K562 (cell line): ENCODE results near the gene RAD21L1. TPM values are rescaled to one million over a fixed set of nuclear protein-coding genes. Genes with fewer than 3 reads are reported as not detected.

ENCODE experiments used
- ATAC-seq: fragments of 200-7000 bp; cut with Tn5 transposase; 3 replicates; pipeline ENCODE4 v1.9.1; 2020; ENCODE audit warnings: moderate library complexity
- BruUV-seq: library from RNA; stranded (reverse); fragments of 400-500 nt; replicated peaks from 2 replicates; lab custom pipeline; 2021; lab: Mats Ljungman, UMichigan
- CTCF ChIA-PET: fragments of 300-600 bp; formaldehyde crosslinking; extraction: SDS; loops from one replicate; lab custom pipeline; 2021; ENCODE audit warnings: low intra/inter-chr PET ratio; lab: Yijun Ruan, JAX
- POLR2A ChIA-PET: fragments of 300-600, 350-650 bp; sonication (Branson Sonifier 250); formaldehyde crosslinking; extraction: SDS; loops from one replicate; lab custom pipeline; 2021; ENCODE audit warnings: antibody characterized with exemption, inconsistent platforms; lab: Yijun Ruan, JAX
- DNase-seq, 4 experiments: peaks; one replicate each; pipeline versions ENCODE4 v3.0.0 to v3.0.0-alpha.2; 2011 to 2018; ENCODE audit warnings: low spot score in 3 of 4, mixed read lengths in 3 of 4; ENCODE audit errors: extremely low read depth in 1 of 4
- FAIRE-seq: peaks from 2 replicates; lab custom pipeline; 2011; peaks lifted over from hg19 to GRCh38; lab: Jason Lieb, UNC
- H2AFZ ChIP-seq: 2 replicates; pipeline ENCODE4 v1.6.0; 2011; ENCODE audit warnings: low read depth, low read length, control low read depth, inconsistent platforms
- H3K27ac ChIP-seq: fragments of 200-600 bp; 3 replicates; pipeline ENCODE4 v1.8.0; 2011; ENCODE audit warnings: low read depth, mild to moderate bottlenecking, control low read depth, inconsistent platforms, low read length, moderate library complexity, mixed read lengths; ENCODE audit errors: extremely low read depth
- H3K27me3 ChIP-seq, 2 experiments: fragments of 300-600 bp in 1 of 2; 2 replicates in 1 of 2; 3 replicates in 1 of 2; pipeline versions ENCODE4 v1.6.0 to v1.8.0; 2011; ENCODE audit warnings: inconsistent platforms in 2 of 2, low read length in 2 of 2, mild to moderate bottlenecking in 1 of 2, mixed read lengths in 1 of 2, moderate library complexity in 1 of 2; ENCODE audit not compliant: control insufficient read depth in 2 of 2, insufficient read depth in 2 of 2
- H3K36me3 ChIP-seq: fragments of 300-600 bp; 3 replicates; pipeline ENCODE4 v1.8.0; 2011; ENCODE audit warnings: mild to moderate bottlenecking, low read length, inconsistent platforms; ENCODE audit not compliant: control insufficient read depth, insufficient read depth
- H3K4me1 ChIP-seq, 2 experiments: fragments of 200-600 bp in 1 of 2; replicated peaks in 1 of 2; 2 replicates in 1 of 2; 3 replicates in 1 of 2; pipeline versions ENCODE4 v1.5.1 to v1.8.0; 2011; ENCODE audit warnings: inconsistent platforms in 2 of 2, low read length in 2 of 2, mild to moderate bottlenecking in 1 of 2, mixed read lengths in 1 of 2, moderate library complexity in 1 of 2; ENCODE audit not compliant: control insufficient read depth in 2 of 2, insufficient read depth in 2 of 2
- H3K4me2 ChIP-seq: 2 replicates; pipeline ENCODE4 v1.6.1; 2011; ENCODE audit warnings: low read length, control low read depth, inconsistent platforms, mixed read lengths; ENCODE audit not compliant: insufficient read depth
- H3K4me3 ChIP-seq: fragments of 200-600 bp; sonication (generic), shearing (Covaris generic); 2 replicates; pipeline ENCODE4 v1.5.1; 2016; ENCODE audit warnings: control low read depth, inconsistent platforms
- H3K79me2 ChIP-seq: fragments of 200-600 bp; 3 replicates; pipeline ENCODE4 v1.8.0; 2011; ENCODE audit warnings: low read length, inconsistent platforms; ENCODE audit not compliant: control insufficient read depth, insufficient read depth
- H3K9ac ChIP-seq, 2 experiments: 2 replicates each; pipeline versions ENCODE4 v1.6.0 to v1.6.1; 2011; ENCODE audit warnings: low read depth in 2 of 2, low read length in 2 of 2, control low read depth in 1 of 2, inconsistent platforms in 1 of 2, mild to moderate bottlenecking in 1 of 2, mixed read lengths in 1 of 2; ENCODE audit not compliant: insufficient read depth in 1 of 2
- H3K9me1 ChIP-seq: one replicate; pipeline ENCODE4 v1.6.0; 2011; ENCODE audit warnings: inconsistent platforms, mild to moderate bottlenecking, low read length, moderate library complexity; ENCODE audit not compliant: control insufficient read depth, insufficient read depth
- H3K9me3 ChIP-seq: replicated peaks from 2 replicates; pipeline ENCODE4 v1.5.1; 2011; ENCODE audit warnings: low read depth, low read length, inconsistent platforms; ENCODE audit not compliant: control insufficient read depth, insufficient read depth
- H4K20me1 ChIP-seq: replicated peaks from 2 replicates; pipeline ENCODE4 v1.6.1; 2011; ENCODE audit warnings: low read length, inconsistent platforms, mixed read lengths; ENCODE audit not compliant: control insufficient read depth, insufficient read depth
- HNRNPK ChIP-seq: fragments of 200-400 bp; formaldehyde crosslinking; IDR thresholded peaks from one replicate; pipeline ENCODE4 v1.6.1; 2018; ENCODE audit warnings: mild to moderate bottlenecking, low read depth, low read length; ENCODE audit not compliant: poor library complexity, severe bottlenecking
- JUNB ChIP-seq: fragments of 450-650 bp; formaldehyde crosslinking; conservative IDR thresholded peaks from 2 replicates; pipeline ENCODE4 v1.4.0; 2020; ENCODE audit warnings: mild to moderate bottlenecking
- PCBP1 ChIP-seq: fragments of 200-400 bp; formaldehyde crosslinking; IDR thresholded peaks from 2 replicates; pipeline ENCODE4 v1.6.1; 2018; ENCODE audit warnings: mild to moderate bottlenecking, low read depth, low read length; ENCODE audit not compliant: poor library complexity, severe bottlenecking
- PHF8 ChIP-seq: fragments of 200-600 bp; sonication (generic); IDR thresholded peaks from 2 replicates; pipeline ENCODE4 v1.6.1; 2012; ENCODE audit warnings: mixed run types, mild to moderate bottlenecking, inconsistent platforms, low read length, moderate library complexity, borderline replicate concordance
- SAP30 ChIP-seq: fragments of 200-600 bp; sonication (generic); IDR thresholded peaks from 2 replicates; pipeline ENCODE4 v1.6.1; 2012; ENCODE audit warnings: borderline replicate concordance, low read depth, mild to moderate bottlenecking, moderate library complexity, low read length, control low read depth, inconsistent platforms; ENCODE audit not compliant: insufficient read depth, poor library complexity, severe bottlenecking
- SIN3B ChIP-seq: fragments of 450-650 bp; IDR thresholded peaks from 2 replicates; pipeline ENCODE4 v1.6.1; 2017; ENCODE audit warnings: low read depth, mild to moderate bottlenecking, moderate library complexity
- TAF1 ChIP-seq: IDR thresholded peaks from 2 replicates; pipeline ENCODE4 v1.6.1; 2011; ENCODE audit warnings: mild to moderate bottlenecking, low read length, moderate library complexity; ENCODE audit not compliant: insufficient read depth, control insufficient read depth, severe bottlenecking; ENCODE audit errors: extremely low read depth
- THAP7 ChIP-seq: fragments of 250-450 bp; sonication (Bioruptor Pico); IDR thresholded peaks from 2 replicates; pipeline ENCODE4 v1.5.0; 2021
- TRIM25 ChIP-seq: fragments of 450-650 bp; IDR thresholded peaks from 2 replicates; pipeline ENCODE4 v1.7.0; 2016; ENCODE audit warnings: borderline replicate concordance
- TRIM28 ChIP-seq: fragments of 450-650 bp; IDR thresholded peaks from 2 replicates; pipeline ENCODE4 v1.6.1; 2017
- VEZF1 ChIP-seq: fragments of 200-800 bp; sonication (Bioruptor generic); IDR thresholded peaks from 2 replicates; pipeline ENCODE4 v1.6.1; 2017; ENCODE audit warnings: missing genetic modification characterization, missing compliant biosample characterization
- ZNF263 ChIP-seq: sonication (generic); formaldehyde crosslinking; IDR thresholded peaks from 2 replicates; pipeline ENCODE4 v1.8.0; 2022; ENCODE audit warnings: mild to moderate bottlenecking, missing genetic modification reagents, borderline replicate concordance
- ZNF512 ChIP-seq: IDR thresholded peaks from 2 replicates; pipeline ENCODE4 v1.6.1; 2016; ENCODE audit warnings: missing genetic modification characterization, missing compliant biosample characterization
- WGBS: fragments of 100-300 bp; shearing (Covaris generic); methylation state at CpG from one replicate; pipeline ENCODE4 v1.1.6; 2016; ENCODE audit warnings: low coverage, mixed read lengths; ENCODE audit not compliant: insufficient coverage; ENCODE audit errors: missing lambda C conversion rate; 5-methylcytosine and 5-hydroxymethylcytosine counted together
- in situ Hi-C: fragments of 300-500 bp; cut with MboI; formaldehyde crosslinking; loops from 4 replicates; pipeline ENCODE4 v1.15.0; 2018; ENCODE audit warnings: inconsistent platforms, mixed read lengths
- intact Hi-C: fragments of 100-400 bp; cut with micrococcal nuclease; formaldehyde crosslinking; loops from 2 replicates; pipeline ENCODE4 v1.14.2; 2022
- polyA plus RNA-seq, 8 experiments: library from polyadenylated mRNA; depleted of rRNA in 4 of 8; stranded (reverse) in 5 of 8; unstranded in 3 of 8; fragments of >200 nt; fragmentation: Nextera tagmentation in 2 of 8; fragmentation: Illumina TruSeq in 1 of 8; extraction: Ambion mirVana in 2 of 8; extraction: Trizol in 1 of 8; gene quantifications; 2 replicates each; pipeline versions ENCODE4 v1.2.1 to v1.2.3, GENCODE V29; 2011 to 2014; ENCODE audit warnings: inconsistent platforms in 1 of 8, missing spikeins in 1 of 8
- total RNA-seq, 7 experiments: library from RNA; depleted of rRNA in 6 of 7; stranded (reverse); fragments of >200 nt in 6 of 7; fragmentation: Illumina TruSeq in 2 of 7; extraction: Trizol in 2 of 7; gene quantifications; 2 replicates each; pipeline versions ENCODE4 v1.2.1 to v1.2.3, GENCODE V29; 2011 to 2021; ENCODE audit warnings: low replicate concordance in 1 of 7

Gene RAD21L1
- total and polyA plus RNA-seq, 9 of the 15 experiments (the other 6 are each of a cell fraction or from before 2014, with no cell fraction given) = 0.17 to 1.7 (median 0.45) TPM; not detected in 1

GRCh38 chr20:1185316-1185741 is 40.5 kb upstream of the RAD21L1 start:
- Histone ChIP-seq H3K27ac (peak overlapping the region; percentile 60; the same call in 1 of the 3 replicates), H3K27me3 (no peaks in the 10 kb centered on the region), H2AFZ (peak overlapping the region; percentile 72; the same call in 1 of the 2 replicates), H4K20me1 (no peaks in the 10 kb centered on the region), H3K9me1 (peaks cover 4% of the 10 kb centered on the region), H3K9me3 (no peaks in the 10 kb centered on the region), H3K4me3 (peak overlapping the region; percentile 58), H3K36me3 (peaks cover 14% of the 10 kb centered on the region; the same call in 2 of the 3 replicates), H3K4me1 (peaks cover 54 to 68% of the 10 kb centered on the region in 2 experiments), H3K79me2 (peaks cover 24% of the 10 kb centered on the region), H3K9ac (peak overlapping the region; percentile 61 to 87; a peak in 3 of 4 replicates), H3K4me2 (peak overlapping the region; percentile 77; the same call in 1 of the 2 replicates)
- intact Hi-C loops (loop anchor here (2.0 to 10.0 kb wide), 2 partner anchors 67 to 371 kb away; partner anchors contain the start of gene PSMF1), in situ Hi-C loops (no loop called here)
- POLR2A ChIA-PET = interaction anchor here (1.2 kb wide), 1 partner anchor 27 kb away, joined by 3 read pairs; no protein-coding TSS in a partner anchor
- peak; percentile 56 for ATAC-seq
- no peak for FAIRE-seq
- CTCF ChIA-PET = interaction anchor here (0.7 kb wide), 1 partner anchor 241 kb away, joined by 3 read pairs; no protein-coding TSS in a partner anchor
- WGBS = no CpG with 5 or more reads among the region's 54 CpGs
- DNase-seq = peak; percentile 46 to 80 (median 71)
- BruUV-seq = no TSS peak
- TF ChIP-seq PHF8 = peak; percentile 4; the same call in 1 of the 2 replicates
- peak; percentile 81 for TF ChIP-seq VEZF1 (CRISPR knock-in tag)
- peak; percentile 32 for TF ChIP-seq PCBP1
- TF ChIP-seq ZNF512 = no peak
- peak; percentile 15 for TF ChIP-seq SAP30
- TF ChIP-seq TRIM28 = no peak
- TF ChIP-seq ZNF263 (CRISPR knock-in tag) = peak; percentile 57; the same call in 1 of the 2 replicates
- no peak for TF ChIP-seq TAF1
- 0 out of 2 replicates have a peak, but pooled peaks have one; percentile 23 for TF ChIP-seq SIN3B
- peak; percentile 35 for TF ChIP-seq HNRNPK
- no peak for TF ChIP-seq TRIM25
- no peak for TF ChIP-seq JUNB (CRISPR knock-in tag)
- no peak for TF ChIP-seq THAP7 (CRISPR knock-in tag)
